Measurements from ENCODE around the gene CSTB. TPM values are rescaled to one million over a fixed set of nuclear protein-coding genes. Genes with fewer than 3 reads are reported as not detected.
A peak's percentile ranks its signal among the peaks of the same experiment; 100 is the strongest.

The CSTB gene
- total RNA-seq, 1 experiment from 2014 or later: 36.1 TPM

GRCh38 chr21:43778469-43779335, 2.6 kb upstream of the CSTB start:
- peaks cover 6% of the 10 kb centered on the region for H3K36me3 Mint-ChIP-seq
- no peak for TF ChIP-seq ESRRA (CRISPR knock-in tag; IDR thresholded peaks at IDR 0.05; ENCODE audit: borderline replicate concordance)
- no peak for TF ChIP-seq JAZF1 (CRISPR knock-in tag; IDR thresholded peaks at IDR 0.05)
- no peak for TF ChIP-seq EMX1 (CRISPR knock-in tag; IDR thresholded peaks at IDR 0.05)
- no peak for TF ChIP-seq FOXP4 (CRISPR knock-in tag; IDR thresholded peaks at IDR 0.05)
- TF ChIP-seq ZMAT4 (CRISPR knock-in tag; IDR thresholded peaks at IDR 0.05): no peak
- TF ChIP-seq ATF6 (CRISPR knock-in tag; IDR thresholded peaks at IDR 0.05): no peak
- no peak for TF ChIP-seq PRRX2 (CRISPR knock-in tag; IDR thresholded peaks at IDR 0.05)
- no peak for TF ChIP-seq CREB1 (CRISPR knock-in tag; IDR thresholded peaks at IDR 0.05)
- no peak for TF ChIP-seq ZNF423 (CRISPR knock-in tag; IDR thresholded peaks at IDR 0.05)
- TF ChIP-seq ERG (CRISPR knock-in tag; IDR thresholded peaks at IDR 0.05): no peak
- ChIA-PET POLR2A (interaction anchor here (0.5 kb wide), 1 partner anchor 185 kb away, joined by 5 read pairs; no protein-coding TSS in a partner anchor), CTCF (interaction anchor here (0.6 kb wide), 2 partner anchors 50 to 945 kb away, joined by 3 to 4 read pairs; no protein-coding TSS in a partner anchor)
- H3K27ac Mint-ChIP-seq: peak overlapping the region; percentile 78
- no peak for DNase-seq (ENCODE audit: low spot score)
- peaks cover 29% of the 10 kb centered on the region for H3K4me1 Mint-ChIP-seq
- H3K9me3 Mint-ChIP-seq: no peaks in the 10 kb centered on the region
- no peak for ATAC-seq
- peaks cover 2% of the 10 kb centered on the region; the same call in 1 of the 2 replicates for H3K27me3 Mint-ChIP-seq (ENCODE audit: low read depth)
- peak overlapping the region; percentile 31; the same call in 1 of the 2 replicates for H3K4me3 Mint-ChIP-seq

GRCh38 chr21:43777953-43778352, 1.8 kb upstream of the CSTB start:
- ATAC-seq: no peak
- no peak for DNase-seq (ENCODE audit: low spot score)
- H3K36me3 Mint-ChIP-seq: peaks cover 13% of the 10 kb centered on the region
- peaks cover 35% of the 10 kb centered on the region for H3K4me1 Mint-ChIP-seq
- 0 out of 2 replicates have a peak overlapping the region, but pooled peaks have one; percentile 78 for H3K27ac Mint-ChIP-seq
- no peaks in the 10 kb centered on the region for H3K9me3 Mint-ChIP-seq
- POLR2A ChIA-PET: interaction anchor here (0.5 kb wide), 1 partner anchor 186 kb away, joined by 5 read pairs; no protein-coding TSS in a partner anchor
- TF ChIP-seq ZNF512 (CRISPR knock-in tag; IDR thresholded peaks at IDR 0.05; ENCODE audit: borderline replicate concordance): no peak
- TF ChIP-seq ELF4 (CRISPR knock-in tag; IDR thresholded peaks at IDR 0.05; ENCODE audit: low read depth): no peak
- TF ChIP-seq CREM (CRISPR knock-in tag; IDR thresholded peaks at IDR 0.05): no peak
- TF ChIP-seq FOXP1 (CRISPR knock-in tag; IDR thresholded peaks at IDR 0.05; ENCODE audit: borderline replicate concordance): no peak
- TF ChIP-seq RORB (CRISPR knock-in tag; IDR thresholded peaks at IDR 0.05): no peak
- no peak for TF ChIP-seq FOXK1 (CRISPR knock-in tag; IDR thresholded peaks at IDR 0.05)
- peak overlapping the region; percentile 92; the same call in 1 of the 2 replicates for H3K4me3 Mint-ChIP-seq
- CTCF ChIA-PET: no interaction called here
- H3K27me3 Mint-ChIP-seq (ENCODE audit: low read depth): peaks cover 2% of the 10 kb centered on the region; the same call in 1 of the 2 replicates

Data from WTC11 (cell line).